Measurements from ENCODE around the gene SULF2.

SULF2 gene

DNA sequence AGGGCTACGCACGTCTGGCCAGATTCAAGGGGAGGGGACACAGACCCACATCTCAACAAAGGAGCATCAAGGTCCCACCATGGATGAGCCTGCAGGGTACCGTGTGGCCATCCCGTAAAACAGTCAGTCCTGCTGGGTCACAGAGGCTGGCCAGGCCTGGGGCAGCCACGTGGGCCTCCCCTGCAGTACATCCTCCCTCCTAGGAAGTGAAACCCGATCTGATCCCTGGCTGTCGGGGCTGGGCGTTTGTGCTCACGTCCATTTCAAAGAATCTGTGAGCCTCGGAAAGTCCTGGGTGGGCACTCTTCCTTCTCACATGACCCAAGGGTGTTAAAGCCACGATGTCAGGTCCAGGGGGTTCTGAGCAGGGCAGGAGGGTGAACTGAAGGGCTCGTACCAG is 14.3 kb downstream of the SULF2 start:
- H3K4me3 ChIP-seq (ENCODE audit: low read length) = no peak overlapping the region
- no peak for DNase-seq (ENCODE audit: low read depth, low spot score)

- no peak for DNase-seq (ENCODE audit: low read depth, low spot score)
Measured at GRCh38 chr20:47768016-47768824, 17.1 kb downstream of the SULF2 start.

GRCh38 chr20:47765691-47766594 is 19.3 kb downstream of the SULF2 start:
- DNase-seq (ENCODE audit: low read depth, low spot score) = no peak

More at GRCh38 chr20:47768016-47768824, 17.1 kb downstream of the SULF2 start:
- H3K4me3 ChIP-seq (ENCODE audit: low read length) = no peak overlapping the region

GRCh38 chr20:47765271-47765670 is 20.0 kb downstream of the SULF2 start:
- DNase-seq (ENCODE audit: low read depth, low spot score) = no peak
- H3K4me3 ChIP-seq (ENCODE audit: low read length) = no peak overlapping the region

More at GRCh38 chr20:47765691-47766594, 19.3 kb downstream of the SULF2 start:
- H3K4me3 ChIP-seq (ENCODE audit: low read length) = no peak overlapping the region

- no peak overlapping the region for H3K4me3 ChIP-seq (ENCODE audit: low read length)
- peak; percentile 29 for DNase-seq (ENCODE audit: low read depth, low spot score)
Measured at GRCh38 chr20:47764154-47764733, 21.0 kb downstream of the SULF2 start.

GRCh38 chr20:47762699-47763268 is 22.5 kb downstream of the SULF2 start:
- no peak for DNase-seq (ENCODE audit: low read depth, low spot score)
- no peak overlapping the region for H3K4me3 ChIP-seq (ENCODE audit: low read length)

DNA sequence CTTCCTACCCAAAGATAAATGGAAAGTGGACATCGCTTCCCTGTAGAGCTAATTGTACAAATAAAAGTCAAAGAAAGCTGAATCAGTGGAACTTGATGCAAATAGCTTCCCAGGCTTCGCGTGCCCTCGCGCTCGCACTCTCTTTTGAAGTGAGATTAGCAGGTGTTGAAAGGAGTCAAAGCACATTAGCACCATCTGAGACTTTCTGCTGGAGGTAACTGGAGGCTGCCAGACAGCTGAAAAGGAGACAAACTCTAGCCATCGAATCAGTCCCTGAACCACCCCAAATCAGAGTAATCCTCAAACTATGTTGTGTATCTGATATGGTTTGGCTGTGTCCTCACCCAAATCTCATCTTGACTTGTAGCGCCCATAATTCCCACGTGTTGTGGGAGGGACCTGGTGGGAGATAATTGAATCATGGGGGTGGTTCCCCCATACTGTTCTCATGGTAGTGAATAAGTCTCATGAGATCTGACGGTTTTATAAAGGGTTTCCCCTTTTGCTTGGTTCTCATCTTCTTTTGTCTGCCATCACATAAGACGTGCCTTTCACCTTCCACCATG is 23.7 kb downstream of the SULF2 start:
- no peak overlapping the region for H3K4me3 ChIP-seq (ENCODE audit: low read length)
- peak; percentile 7 for DNase-seq (ENCODE audit: low read depth, low spot score)

DNA sequence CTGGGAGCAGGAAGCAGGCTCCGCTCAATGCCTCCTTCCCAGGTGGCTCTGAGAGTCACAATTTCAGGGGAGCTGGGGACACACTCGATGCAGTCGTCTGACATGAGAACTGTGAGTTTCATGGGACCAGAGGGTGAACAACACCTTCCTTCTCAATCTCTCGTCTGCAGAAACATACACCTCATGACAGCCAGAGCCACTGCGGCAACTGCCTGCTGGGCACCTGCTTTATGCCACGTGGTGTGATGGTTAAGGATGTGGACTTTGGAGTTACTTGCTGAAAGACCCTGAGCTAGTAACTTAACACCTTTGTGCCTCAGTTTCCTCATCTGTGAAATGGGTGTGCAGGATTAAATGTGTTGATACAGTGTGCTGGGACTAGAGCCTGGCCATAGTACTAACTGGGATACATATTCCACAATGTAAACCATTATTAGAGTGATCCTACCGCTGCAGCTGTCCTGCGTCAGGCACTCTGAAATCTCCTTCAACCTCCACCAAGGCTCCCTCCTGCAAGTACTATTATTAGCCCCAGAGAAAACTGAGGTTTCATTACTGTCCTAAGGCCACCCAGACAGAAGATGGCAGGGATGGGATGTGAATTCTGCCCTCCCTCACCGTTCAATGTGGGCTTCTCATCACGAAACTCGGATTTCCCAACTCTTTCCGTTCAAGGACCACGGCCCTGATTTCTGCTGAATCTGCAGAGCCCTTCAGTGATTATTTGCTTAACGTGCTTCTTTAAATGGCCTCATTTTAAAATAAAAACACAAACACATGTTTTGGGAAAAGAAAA is 24.4 kb downstream of the SULF2 start:
- H3K4me3 ChIP-seq (ENCODE audit: low read length) = no peak overlapping the region
- no peak for DNase-seq (ENCODE audit: low read depth, low spot score)

DNA sequence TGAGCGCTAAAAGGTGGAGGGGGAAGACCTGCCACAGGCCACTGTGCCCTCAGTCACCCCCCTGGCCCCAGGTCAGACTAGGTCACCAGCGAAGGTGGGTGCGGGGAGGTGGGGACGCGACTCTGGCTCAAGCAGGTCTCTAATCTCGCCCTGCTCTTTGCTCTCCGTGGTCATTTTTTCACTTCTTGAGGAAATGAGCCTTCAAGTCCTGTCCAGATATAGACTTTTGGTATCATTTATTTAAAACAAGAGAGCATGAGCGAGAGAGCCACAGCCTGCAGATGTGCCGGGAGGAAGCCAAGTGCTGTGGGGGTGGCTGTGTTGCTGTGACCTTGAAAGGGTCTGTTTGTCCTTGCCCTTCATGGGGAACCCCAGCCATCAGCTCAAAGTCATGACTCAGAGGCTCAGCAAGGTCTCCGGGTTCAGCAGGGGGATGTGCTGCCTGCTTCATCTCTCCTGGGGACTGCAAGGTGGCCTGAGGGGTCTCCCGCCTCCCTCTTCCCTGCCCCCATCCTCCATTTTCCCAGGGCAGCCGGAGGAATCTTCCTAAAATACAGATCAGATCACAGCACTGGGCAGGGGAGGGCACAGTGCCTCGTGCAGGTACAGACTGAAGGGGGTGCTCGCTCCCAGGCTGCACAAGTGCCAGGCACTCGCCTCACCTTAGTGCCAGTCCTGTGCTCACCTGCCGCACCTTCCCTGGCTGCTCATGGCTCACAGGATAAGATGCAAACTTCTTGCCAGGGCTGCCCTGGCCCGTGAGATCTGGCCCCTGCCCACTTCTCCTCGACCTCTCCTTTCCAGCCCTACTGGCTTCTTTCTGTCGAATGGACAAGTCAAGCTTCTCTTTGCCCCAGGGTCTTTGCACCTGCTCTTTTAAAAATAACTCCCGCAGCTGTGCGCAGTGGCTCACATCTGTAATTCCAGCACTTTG is 26.5 kb downstream of the SULF2 start:
- no peak for DNase-seq (ENCODE audit: low read depth, low spot score)
- no peak overlapping the region for H3K4me3 ChIP-seq (ENCODE audit: low read length)

- no peak for DNase-seq (ENCODE audit: low read depth, low spot score)
- no peak overlapping the region for H3K4me3 ChIP-seq (ENCODE audit: low read length)
Measured at GRCh38 chr20:47757145-47758035, 27.9 kb downstream of the SULF2 start.

DNA sequence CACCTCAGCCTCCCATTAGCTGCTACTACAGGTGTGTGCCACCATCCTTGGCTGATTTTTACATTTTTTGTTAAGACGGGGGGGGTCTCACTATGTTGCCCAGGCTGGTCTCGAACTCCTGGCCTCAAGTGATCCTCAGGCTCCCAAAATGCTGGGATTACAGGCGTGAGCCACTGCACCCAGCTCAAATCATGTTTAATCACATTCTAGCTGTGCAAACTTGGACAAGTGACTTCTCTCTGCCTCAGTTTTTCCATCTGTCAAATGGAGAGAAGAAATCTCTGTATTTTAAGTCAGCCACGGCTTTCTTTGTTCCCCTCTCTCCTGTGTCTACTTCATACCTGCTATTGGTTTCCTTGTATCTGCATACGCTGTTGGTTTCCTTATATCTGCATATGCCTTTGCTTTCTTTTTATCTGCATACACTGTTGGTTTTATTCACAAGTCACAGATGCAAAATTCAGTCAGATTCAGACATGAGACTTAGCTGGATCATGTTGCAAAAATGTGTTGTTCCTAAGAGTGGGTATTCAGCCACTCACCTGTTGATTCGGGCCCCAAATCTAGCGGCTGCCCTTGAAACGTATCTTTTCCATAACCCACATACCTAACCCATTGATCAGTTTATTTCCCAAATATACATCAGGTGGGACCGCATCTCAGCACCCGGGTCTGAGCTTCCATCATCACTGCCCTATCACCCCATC is 30.2 kb downstream of the SULF2 start:
- DNase-seq (ENCODE audit: low read depth, low spot score) = no peak
- H3K4me3 ChIP-seq (ENCODE audit: low read length) = no peak overlapping the region

GRCh38 chr20:47754388-47754715 is 30.9 kb downstream of the SULF2 start:
- no peak overlapping the region for H3K4me3 ChIP-seq (ENCODE audit: low read length)

DNA sequence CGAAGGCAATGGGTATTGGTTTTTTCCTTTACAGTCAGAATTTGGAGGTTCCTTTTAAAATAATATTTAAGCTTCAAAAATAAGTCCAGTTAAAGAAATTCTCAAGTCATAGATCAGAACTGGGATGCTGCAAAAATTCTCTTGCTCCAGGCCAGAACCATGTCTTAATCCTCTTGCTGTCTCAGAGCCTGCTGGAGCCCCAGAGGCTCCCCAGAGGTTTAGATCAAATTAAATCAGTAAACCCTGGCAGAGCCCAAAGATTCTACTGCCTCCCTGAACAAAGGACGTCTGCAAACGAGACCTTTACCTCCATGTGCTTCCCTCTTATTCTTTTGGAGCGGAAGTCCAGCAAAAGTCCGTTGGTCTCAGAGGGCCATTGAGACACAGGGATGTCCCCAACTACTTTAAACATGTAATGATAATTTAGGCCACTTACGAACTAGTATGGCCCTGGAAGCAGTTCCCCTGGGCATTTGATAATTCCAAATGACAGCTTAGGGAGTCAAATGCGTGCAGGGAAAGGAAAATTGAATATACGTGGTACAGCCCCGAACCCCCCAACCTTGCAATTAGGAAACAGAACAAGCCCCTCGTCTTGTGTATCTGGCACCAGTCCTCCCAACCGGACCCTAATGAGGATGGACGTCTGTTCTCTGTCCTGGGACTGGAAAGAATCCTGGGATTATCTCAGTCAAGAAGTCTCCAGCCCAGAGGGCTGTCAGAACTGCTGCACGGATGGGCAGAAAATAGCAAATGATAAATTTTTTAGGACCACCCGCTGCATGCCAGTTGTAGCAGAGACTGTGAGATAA is 31.5 kb downstream of the SULF2 start:
- no peak overlapping the region for H3K4me3 ChIP-seq (ENCODE audit: low read length)
- DNase-seq (ENCODE audit: low read depth, low spot score) = no peak

More at GRCh38 chr20:47754388-47754715, 30.9 kb downstream of the SULF2 start:
- no peak for DNase-seq (ENCODE audit: low read depth, low spot score)

GRCh38 chr20:47751449-47751848 is 33.8 kb downstream of the SULF2 start:
- DNase-seq (ENCODE audit: low read depth, low spot score) = no peak
- H3K4me3 ChIP-seq (ENCODE audit: low read length) = no peak overlapping the region

DNA sequence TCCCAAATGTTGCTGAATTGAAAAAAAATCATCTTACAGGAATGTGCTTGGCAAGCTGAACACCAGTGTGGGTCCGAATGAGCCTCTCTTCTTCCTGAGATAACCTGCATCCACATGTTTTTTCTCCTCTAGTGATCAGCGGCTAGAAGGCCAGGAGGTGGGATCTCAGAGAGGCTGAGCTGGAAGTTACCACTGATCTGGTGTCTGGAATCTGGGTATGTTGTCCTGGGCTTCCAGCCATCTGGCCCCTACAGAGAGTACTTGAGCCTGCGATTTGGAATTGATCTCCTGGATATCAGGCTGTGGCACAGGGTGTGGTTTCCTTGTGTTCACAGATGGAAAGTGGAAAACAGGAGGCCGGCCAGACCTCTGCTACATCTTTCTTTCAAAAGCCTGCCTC is 35.9 kb downstream of the SULF2 start:
- no peak overlapping the region for H3K4me3 ChIP-seq (ENCODE audit: low read length)
- no peak for DNase-seq (ENCODE audit: low read depth, low spot score)
